ENCODE data around the gene CD99L2.

Gene CD99L2

GRCh38 chrX:150857453-150857852, 41.0 kb downstream of the CD99L2 start:
- no peaks in the 10 kb centered on the region for H3K4me1 ChIP-seq (ENCODE audit: control insufficient read depth in 2 of 2, insufficient read depth in 2 of 2, low read length in 2 of 2)
- H3K9me3 ChIP-seq (ENCODE audit: control insufficient read depth in 2 of 2, low read length in 2 of 2), result no peaks in the 10 kb centered on the region
- no peak overlapping the region for H3K9ac ChIP-seq (ENCODE audit: low read depth in 1 of 2, low read length in 2 of 2)
- H3K27ac ChIP-seq (ENCODE audit: low read depth in 2 of 2, low read length in 2 of 2), result no peak overlapping the region
- no peaks in the 10 kb centered on the region for H3K36me3 ChIP-seq (ENCODE audit: control insufficient read depth in 2 of 2, insufficient read depth in 2 of 2, low read length in 2 of 2)
- H3K4me3 ChIP-seq (ENCODE audit: low read length in 2 of 2), result no peak overlapping the region
- H3K27me3 ChIP-seq (ENCODE audit: control insufficient read depth in 2 of 2, insufficient read depth in 2 of 2, low read length in 2 of 2), result no peaks in the 10 kb centered on the region

GRCh38 chrX:150856785-150857184, 41.7 kb downstream of the CD99L2 start:
- Histone ChIP-seq H3K27me3 (ENCODE audit: control insufficient read depth in 2 of 2, insufficient read depth in 2 of 2, low read length in 2 of 2) (no peaks in the 10 kb centered on the region), H3K9ac (ENCODE audit: low read depth in 1 of 2, low read length in 2 of 2) (no peak overlapping the region), H3K9me3 (ENCODE audit: control insufficient read depth in 2 of 2, low read length in 2 of 2) (no peaks in the 10 kb centered on the region), H3K27ac (ENCODE audit: low read depth in 2 of 2, low read length in 2 of 2) (no peak overlapping the region), H3K4me1 (ENCODE audit: control insufficient read depth in 2 of 2, insufficient read depth in 2 of 2, low read length in 2 of 2) (no peaks in the 10 kb centered on the region), H3K4me3 (ENCODE audit: low read length in 2 of 2) (no peak overlapping the region), H3K36me3 (ENCODE audit: control insufficient read depth in 2 of 2, insufficient read depth in 2 of 2, low read length in 2 of 2) (no peaks in the 10 kb centered on the region)

GRCh38 chrX:150856101-150856500, 42.4 kb downstream of the CD99L2 start:
- H3K27me3 ChIP-seq (ENCODE audit: control insufficient read depth in 2 of 2, insufficient read depth in 2 of 2, low read length in 2 of 2), result no peaks in the 10 kb centered on the region
- no peaks in the 10 kb centered on the region for H3K9me3 ChIP-seq (ENCODE audit: control insufficient read depth in 2 of 2, low read length in 2 of 2)
- H3K27ac ChIP-seq (ENCODE audit: low read depth in 2 of 2, low read length in 2 of 2), result no peak overlapping the region
- no peaks in the 10 kb centered on the region for H3K4me1 ChIP-seq (ENCODE audit: control insufficient read depth in 2 of 2, insufficient read depth in 2 of 2, low read length in 2 of 2)
- H3K36me3 ChIP-seq (ENCODE audit: control insufficient read depth in 2 of 2, insufficient read depth in 2 of 2, low read length in 2 of 2), result no peaks in the 10 kb centered on the region
- no peak overlapping the region for H3K9ac ChIP-seq (ENCODE audit: low read depth in 1 of 2, low read length in 2 of 2)
- H3K4me3 ChIP-seq (ENCODE audit: low read length in 2 of 2), result no peak overlapping the region

GRCh38 chrX:150854856-150855255, 43.6 kb downstream of the CD99L2 start:
- no peak overlapping the region for H3K27ac ChIP-seq (ENCODE audit: low read depth in 2 of 2, low read length in 2 of 2)
- no peaks in the 10 kb centered on the region for H3K4me1 ChIP-seq (ENCODE audit: control insufficient read depth in 2 of 2, insufficient read depth in 2 of 2, low read length in 2 of 2)
- H3K27me3 ChIP-seq (ENCODE audit: control insufficient read depth in 2 of 2, insufficient read depth in 2 of 2, low read length in 2 of 2), result no peaks in the 10 kb centered on the region
- H3K9me3 ChIP-seq (ENCODE audit: control insufficient read depth in 2 of 2, low read length in 2 of 2), result no peaks in the 10 kb centered on the region
- no peak overlapping the region for H3K4me3 ChIP-seq (ENCODE audit: low read length in 2 of 2)
- H3K36me3 ChIP-seq (ENCODE audit: control insufficient read depth in 2 of 2, insufficient read depth in 2 of 2, low read length in 2 of 2), result no peaks in the 10 kb centered on the region
- no peak overlapping the region for H3K9ac ChIP-seq (ENCODE audit: low read depth in 1 of 2, low read length in 2 of 2)

GRCh38 chrX:150849996-150850720, 48.3 kb downstream of the CD99L2 start:
- Histone ChIP-seq H3K36me3 (ENCODE audit: control insufficient read depth in 2 of 2, insufficient read depth in 2 of 2, low read length in 2 of 2) (no peaks in the 10 kb centered on the region), H3K27ac (ENCODE audit: low read depth in 2 of 2, low read length in 2 of 2) (no peak overlapping the region), H3K27me3 (ENCODE audit: control insufficient read depth in 2 of 2, insufficient read depth in 2 of 2, low read length in 2 of 2) (no peaks in the 10 kb centered on the region), H3K9me3 (ENCODE audit: control insufficient read depth in 2 of 2, low read length in 2 of 2) (no peaks in the 10 kb centered on the region), H3K4me1 (ENCODE audit: control insufficient read depth in 2 of 2, insufficient read depth in 2 of 2, low read length in 2 of 2) (no peaks in the 10 kb centered on the region), H3K4me3 (ENCODE audit: low read length in 2 of 2) (no peak overlapping the region), H3K9ac (ENCODE audit: low read depth in 1 of 2, low read length in 2 of 2) (no peak overlapping the region)

GRCh38 chrX:150849486-150849885, 49.0 kb downstream of the CD99L2 start:
- H3K36me3 ChIP-seq (ENCODE audit: control insufficient read depth in 2 of 2, insufficient read depth in 2 of 2, low read length in 2 of 2), result no peaks in the 10 kb centered on the region
- H3K4me3 ChIP-seq (ENCODE audit: low read length in 2 of 2), result no peak overlapping the region
- H3K9me3 ChIP-seq (ENCODE audit: control insufficient read depth in 2 of 2, low read length in 2 of 2), result no peaks in the 10 kb centered on the region
- no peak overlapping the region for H3K27ac ChIP-seq (ENCODE audit: low read depth in 2 of 2, low read length in 2 of 2)
- H3K27me3 ChIP-seq (ENCODE audit: control insufficient read depth in 2 of 2, insufficient read depth in 2 of 2, low read length in 2 of 2), result no peaks in the 10 kb centered on the region
- no peaks in the 10 kb centered on the region for H3K4me1 ChIP-seq (ENCODE audit: control insufficient read depth in 2 of 2, insufficient read depth in 2 of 2, low read length in 2 of 2)
- H3K9ac ChIP-seq (ENCODE audit: low read depth in 1 of 2, low read length in 2 of 2), result no peak overlapping the region

- H3K36me3 ChIP-seq (ENCODE audit: control insufficient read depth in 2 of 2, insufficient read depth in 2 of 2, low read length in 2 of 2), result no peaks in the 10 kb centered on the region
- no peak overlapping the region for H3K9ac ChIP-seq (ENCODE audit: low read depth in 1 of 2, low read length in 2 of 2)
- H3K4me3 ChIP-seq (ENCODE audit: low read length in 2 of 2), result no peak overlapping the region
- H3K9me3 ChIP-seq (ENCODE audit: control insufficient read depth in 2 of 2, low read length in 2 of 2), result no peaks in the 10 kb centered on the region
- H3K27me3 ChIP-seq (ENCODE audit: control insufficient read depth in 2 of 2, insufficient read depth in 2 of 2, low read length in 2 of 2), result no peaks in the 10 kb centered on the region
- H3K27ac ChIP-seq (ENCODE audit: low read depth in 2 of 2, low read length in 2 of 2), result no peak overlapping the region
- H3K4me1 ChIP-seq (ENCODE audit: control insufficient read depth in 2 of 2, insufficient read depth in 2 of 2, low read length in 2 of 2), result no peaks in the 10 kb centered on the region
Observed at GRCh38 chrX:150848914-150849365, 49.5 kb downstream of the CD99L2 start.

- H3K9ac ChIP-seq (ENCODE audit: low read depth in 1 of 2, low read length in 2 of 2), result no peak overlapping the region
- H3K4me1 ChIP-seq (ENCODE audit: control insufficient read depth in 2 of 2, insufficient read depth in 2 of 2, low read length in 2 of 2), result no peaks in the 10 kb centered on the region
- H3K9me3 ChIP-seq (ENCODE audit: control insufficient read depth in 2 of 2, low read length in 2 of 2), result no peaks in the 10 kb centered on the region
- no peak overlapping the region for H3K27ac ChIP-seq (ENCODE audit: low read depth in 2 of 2, low read length in 2 of 2)
- no peak overlapping the region for H3K4me3 ChIP-seq (ENCODE audit: low read length in 2 of 2)
- no peaks in the 10 kb centered on the region for H3K27me3 ChIP-seq (ENCODE audit: control insufficient read depth in 2 of 2, insufficient read depth in 2 of 2, low read length in 2 of 2)
- no peaks in the 10 kb centered on the region for H3K36me3 ChIP-seq (ENCODE audit: control insufficient read depth in 2 of 2, insufficient read depth in 2 of 2, low read length in 2 of 2)
Observed at GRCh38 chrX:150847088-150847487, 51.4 kb downstream of the CD99L2 start.

GRCh38 chrX:150846130-150846529, 52.3 kb downstream of the CD99L2 start:
- Histone ChIP-seq H3K9ac (ENCODE audit: low read depth in 1 of 2, low read length in 2 of 2) (no peak overlapping the region), H3K4me1 (ENCODE audit: control insufficient read depth in 2 of 2, insufficient read depth in 2 of 2, low read length in 2 of 2) (no peaks in the 10 kb centered on the region), H3K9me3 (ENCODE audit: control insufficient read depth in 2 of 2, low read length in 2 of 2) (no peaks in the 10 kb centered on the region), H3K27ac (ENCODE audit: low read depth in 2 of 2, low read length in 2 of 2) (no peak overlapping the region), H3K36me3 (ENCODE audit: control insufficient read depth in 2 of 2, insufficient read depth in 2 of 2, low read length in 2 of 2) (no peaks in the 10 kb centered on the region), H3K4me3 (ENCODE audit: low read length in 2 of 2) (no peak overlapping the region), H3K27me3 (ENCODE audit: control insufficient read depth in 2 of 2, insufficient read depth in 2 of 2, low read length in 2 of 2) (no peaks in the 10 kb centered on the region)

GRCh38 chrX:150845091-150845490, 53.4 kb downstream of the CD99L2 start:
- H3K4me1 ChIP-seq (ENCODE audit: control insufficient read depth in 2 of 2, insufficient read depth in 2 of 2, low read length in 2 of 2), result no peaks in the 10 kb centered on the region
- no peaks in the 10 kb centered on the region for H3K9me3 ChIP-seq (ENCODE audit: control insufficient read depth in 2 of 2, low read length in 2 of 2)
- H3K27me3 ChIP-seq (ENCODE audit: control insufficient read depth in 2 of 2, insufficient read depth in 2 of 2, low read length in 2 of 2), result no peaks in the 10 kb centered on the region
- no peak overlapping the region for H3K9ac ChIP-seq (ENCODE audit: low read depth in 1 of 2, low read length in 2 of 2)
- no peak overlapping the region for H3K4me3 ChIP-seq (ENCODE audit: low read length in 2 of 2)
- no peaks in the 10 kb centered on the region for H3K36me3 ChIP-seq (ENCODE audit: control insufficient read depth in 2 of 2, insufficient read depth in 2 of 2, low read length in 2 of 2)
- H3K27ac ChIP-seq (ENCODE audit: low read depth in 2 of 2, low read length in 2 of 2), result no peak overlapping the region
